ENCODE data around the gene ZNF165. TPM values are rescaled to one million over a fixed set of nuclear protein-coding genes. Genes with fewer than 3 reads are reported as not detected.
"Not testable (repeated sequence)": the region's sequence is repeated elsewhere in the genome, so short reads cannot be mapped to it uniquely, and the experiment has no call there.

Gene ZNF165
- total RNA-seq, 2 donors from 2014 or later, result 0.48 to 0.59 TPM

DNA sequence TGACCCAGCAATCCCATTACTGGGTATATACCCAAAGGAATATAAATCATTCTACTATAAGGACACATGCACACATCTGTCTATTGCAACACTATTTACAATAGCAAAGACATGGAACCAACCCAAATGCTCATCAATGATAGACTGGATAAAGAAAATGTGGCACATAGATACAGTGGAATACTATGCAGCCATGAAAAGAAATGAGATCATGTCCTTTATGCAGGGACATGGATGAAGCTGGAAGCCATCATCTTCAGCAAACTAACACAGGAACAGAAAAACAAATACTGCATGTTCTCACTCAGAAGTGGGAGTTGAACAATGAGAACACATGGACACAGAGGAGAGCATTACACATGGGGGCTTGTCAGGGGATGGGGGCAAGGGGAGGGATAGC, 22.3 kb downstream of the ZNF165 start:
- DNase-seq (ENCODE audit: low spot score); H3K4me1 Mint-ChIP-seq (ENCODE audit: low read depth in 2 of 2); H3K36me3 Mint-ChIP-seq; H3K9me3 Mint-ChIP-seq; H3K27ac Mint-ChIP-seq; H3K4me3 Mint-ChIP-seq; ATAC-seq: not testable (repeated sequence)
- H3K27me3 Mint-ChIP-seq, result peaks cover 32 to 35% of the 10 kb centered on the region in 2 donors

DNA sequence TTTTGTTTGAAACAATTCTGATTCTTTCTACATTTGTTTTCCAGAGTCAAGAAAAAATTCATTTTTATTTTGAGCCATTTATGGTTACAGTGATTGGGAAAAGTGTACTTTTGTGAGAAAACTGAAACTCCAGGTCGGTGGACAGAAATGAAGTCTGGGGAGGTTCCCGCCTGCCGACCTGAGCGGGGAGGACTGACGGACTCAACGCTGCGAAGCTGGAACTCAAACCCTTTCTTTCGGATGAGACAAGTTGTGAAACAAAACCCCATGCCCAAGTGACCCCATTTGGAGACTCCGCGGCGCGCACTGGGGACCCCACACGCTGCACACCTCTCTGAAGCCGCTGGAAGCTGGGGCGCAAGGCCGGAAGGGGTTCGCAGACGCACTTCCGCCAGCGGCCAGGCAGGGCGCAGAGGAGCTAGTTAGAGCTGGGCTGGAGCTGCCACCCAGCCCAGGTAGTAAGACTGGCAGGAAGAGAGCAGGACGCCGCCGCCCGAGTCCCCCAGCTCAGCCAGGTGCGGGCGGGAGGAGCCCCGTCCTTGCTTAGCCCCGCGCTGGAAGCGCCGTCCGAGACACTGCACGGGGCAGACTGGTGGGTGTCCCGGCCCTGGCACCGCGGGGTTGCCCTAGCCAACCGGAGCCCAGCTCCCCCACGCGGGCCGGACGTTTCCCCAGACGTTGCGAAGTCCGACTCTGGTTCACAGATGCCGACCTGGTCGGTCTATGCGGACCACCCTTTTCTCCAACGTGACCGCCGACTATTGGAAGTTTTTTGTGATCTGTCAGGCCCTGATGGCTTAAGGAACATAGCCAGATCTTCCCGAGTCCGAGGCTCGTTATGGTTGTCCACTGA, 24.2 kb downstream of the ZNF165 start:
- Mint-ChIP-seq H3K4me3 (peak overlapping the region; percentile 85), H3K27ac (peak overlapping the region; percentile 59 to 74), H3K9me3 (peaks cover 5% of the 10 kb centered on the region), H3K27me3 (peaks cover 32 to 37% of the 10 kb centered on the region in 2 donors), H3K36me3 (peaks cover 9% of the 10 kb centered on the region), H3K4me1 (ENCODE audit: low read depth in 2 of 2) (peaks cover 8 to 10% of the 10 kb centered on the region in 2 donors)
- DNase-seq (ENCODE audit: low spot score) (peak; percentile 85), ATAC-seq (peak; percentile 97 to 100)

DNA sequence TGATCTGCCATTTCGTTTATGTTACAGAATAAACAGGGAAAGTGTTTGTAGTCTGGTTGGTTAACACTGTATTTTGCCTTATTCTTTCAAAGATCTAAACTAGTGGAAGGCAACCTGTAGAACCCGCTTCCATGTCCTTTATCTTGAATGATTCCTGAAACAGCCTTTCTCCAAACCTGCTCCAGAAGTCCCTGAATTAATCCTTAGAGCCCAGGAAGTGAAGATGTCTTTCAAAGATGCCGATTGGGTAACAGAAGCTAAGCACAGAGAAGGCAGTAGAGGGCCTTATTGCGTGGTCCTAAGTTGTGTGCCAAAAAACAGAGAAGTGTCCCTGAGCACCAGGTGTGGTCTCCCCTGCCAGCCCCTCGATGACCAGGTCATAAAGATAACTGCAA, 24.9 kb downstream of the ZNF165 start:
- Mint-ChIP-seq H3K4me3 (peak overlapping the region; percentile 85), H3K9me3 (peaks cover 5% of the 10 kb centered on the region)

DNA sequence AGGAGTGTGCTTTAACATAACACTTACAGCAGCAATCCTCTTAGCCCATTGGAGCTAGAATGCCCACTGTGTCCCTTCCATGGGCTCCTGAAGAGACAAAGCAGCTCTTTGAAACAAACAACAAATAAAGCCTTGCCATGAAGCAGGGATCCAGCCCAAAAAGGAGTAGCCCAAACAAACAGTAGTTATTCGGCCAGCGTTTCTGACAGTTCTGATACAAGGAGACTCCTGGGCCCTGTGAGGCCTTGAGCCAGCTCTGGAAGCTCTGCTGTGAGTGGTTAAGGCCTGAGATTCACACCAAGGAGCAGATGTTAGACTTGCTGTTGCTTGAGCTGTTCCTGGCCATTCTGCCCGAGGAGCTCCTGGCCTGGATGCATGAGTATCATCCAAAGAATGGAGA, 27.1 kb downstream of the ZNF165 start:
- H3K27ac Mint-ChIP-seq, result no peak overlapping the region

More for the DNA sequence above, 24.9 kb downstream of the ZNF165 start:
- Mint-ChIP-seq H3K4me1 (ENCODE audit: low read depth in 2 of 2) (peaks cover 8 to 10% of the 10 kb centered on the region in 2 donors), H3K27me3 (peaks cover 28 to 33% of the 10 kb centered on the region in 2 donors), H3K36me3 (peaks cover 4% of the 10 kb centered on the region), H3K27ac (peak overlapping the region; percentile 23 to 74)
- DNase-seq (ENCODE audit: low spot score), result no peak
- no peak for ATAC-seq

DNA sequence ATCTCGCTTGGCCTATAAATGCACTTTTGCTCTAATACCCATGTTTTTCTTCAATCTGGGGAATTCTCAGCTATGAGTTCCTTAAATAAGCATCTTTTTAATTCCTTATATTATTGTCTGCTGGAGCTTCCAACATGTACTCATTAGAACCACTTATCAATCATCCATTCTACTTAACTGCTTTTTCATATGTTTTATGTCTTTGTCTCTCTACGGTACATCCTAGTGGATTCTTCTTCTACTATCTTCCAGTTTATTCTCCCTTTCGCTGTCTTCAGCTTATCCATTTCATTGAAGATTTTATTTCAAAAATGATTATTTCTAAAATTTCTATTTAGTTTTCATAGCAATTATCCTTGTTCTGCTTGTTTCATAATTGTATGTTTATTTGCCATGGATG, 31.6 kb downstream of the ZNF165 start:
- no peak for ATAC-seq
- DNase-seq (ENCODE audit: low spot score), result no peak
- no peaks in the 10 kb centered on the region for H3K4me1 Mint-ChIP-seq (ENCODE audit: low read depth in 2 of 2)
- no peak overlapping the region for H3K4me3 Mint-ChIP-seq
- H3K27me3 Mint-ChIP-seq, result peaks cover 7% of the 10 kb centered on the region in 2 donors
- no peaks in the 10 kb centered on the region for H3K9me3 Mint-ChIP-seq
- H3K27ac Mint-ChIP-seq, result no peak overlapping the region
- peaks cover 16% of the 10 kb centered on the region for H3K36me3 Mint-ChIP-seq

More for the DNA sequence above, 27.1 kb downstream of the ZNF165 start:
- no peak overlapping the region for H3K4me3 Mint-ChIP-seq
- H3K27me3 Mint-ChIP-seq, result peaks cover 10% of the 10 kb centered on the region in 2 donors
- H3K9me3 Mint-ChIP-seq, result peaks cover 4% of the 10 kb centered on the region
- H3K4me1 Mint-ChIP-seq (ENCODE audit: low read depth in 2 of 2), result peaks cover 8 to 10% of the 10 kb centered on the region in 2 donors
- H3K36me3 Mint-ChIP-seq, result no peaks in the 10 kb centered on the region
- no peak for ATAC-seq
- no peak for DNase-seq (ENCODE audit: low spot score)

DNA sequence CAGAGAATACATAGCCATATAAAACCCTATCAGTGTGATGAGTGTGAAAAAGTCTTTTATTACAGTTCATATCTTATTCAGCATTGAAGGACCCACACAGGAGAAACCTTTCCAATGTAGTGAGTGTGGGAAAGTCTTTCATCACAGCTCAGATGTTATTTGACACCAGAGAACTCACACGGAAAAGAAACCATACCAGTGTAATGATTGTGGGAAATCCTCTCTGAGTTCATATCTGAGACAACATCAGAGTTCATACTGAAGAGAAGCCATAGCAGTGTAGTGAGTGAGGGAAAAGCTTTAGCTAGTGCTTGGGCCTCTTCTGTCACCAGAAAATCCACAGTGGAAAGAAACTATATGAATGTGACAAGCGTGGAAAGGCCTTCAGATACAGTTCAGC, 35.4 kb downstream of the ZNF165 start:
- H3K27ac Mint-ChIP-seq, result no peak overlapping the region

DNA sequence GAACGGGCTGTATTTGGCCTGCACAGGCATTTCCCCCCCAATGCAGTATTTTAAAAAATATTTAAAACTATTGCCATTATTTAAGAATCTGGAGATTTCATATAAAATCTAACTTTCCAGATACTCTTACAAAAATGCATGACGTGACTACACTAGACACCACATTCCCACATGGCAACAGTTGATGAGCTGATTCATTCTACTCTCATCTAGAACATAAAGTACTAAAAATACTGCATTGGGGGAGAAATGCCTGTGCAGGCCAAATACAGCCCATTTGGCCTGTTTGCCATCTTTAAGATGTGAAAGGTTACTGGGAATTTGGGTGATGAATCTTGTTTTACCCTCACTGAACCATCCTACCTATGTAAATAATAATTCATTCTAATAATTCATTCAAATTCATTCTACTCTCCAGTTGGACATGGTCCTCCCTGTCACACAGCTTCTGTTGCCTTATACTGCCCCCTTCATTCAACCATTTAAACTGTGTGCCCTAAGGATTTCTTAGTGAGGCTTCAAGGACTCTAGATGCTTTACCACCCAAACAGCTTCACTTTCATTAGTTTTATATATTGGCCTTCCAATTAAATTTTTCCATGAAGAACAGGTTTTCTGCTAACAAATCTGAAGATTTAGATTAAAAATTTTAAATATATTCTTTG, 37.1 kb downstream of the ZNF165 start:
- ATAC-seq (no peak), DNase-seq (ENCODE audit: low spot score) (no peak)
- H3K27ac Mint-ChIP-seq, result no peak overlapping the region
- H3K9me3 Mint-ChIP-seq, result no peaks in the 10 kb centered on the region
- no peaks in the 10 kb centered on the region for H3K27me3 Mint-ChIP-seq
- no peaks in the 10 kb centered on the region for H3K4me1 Mint-ChIP-seq (ENCODE audit: low read depth in 2 of 2)
- no peak overlapping the region for H3K4me3 Mint-ChIP-seq
- peaks cover 31% of the 10 kb centered on the region for H3K36me3 Mint-ChIP-seq

More for the DNA sequence above, 35.4 kb downstream of the ZNF165 start:
- Mint-ChIP-seq H3K4me3 (no peak overlapping the region), H3K9me3 (no peaks in the 10 kb centered on the region), H3K27me3 (no peaks in the 10 kb centered on the region), H3K36me3 (peaks cover 31% of the 10 kb centered on the region), H3K4me1 (ENCODE audit: low read depth in 2 of 2) (no peaks in the 10 kb centered on the region)
- no peak for DNase-seq (ENCODE audit: low spot score)
- ATAC-seq, result no peak

DNA sequence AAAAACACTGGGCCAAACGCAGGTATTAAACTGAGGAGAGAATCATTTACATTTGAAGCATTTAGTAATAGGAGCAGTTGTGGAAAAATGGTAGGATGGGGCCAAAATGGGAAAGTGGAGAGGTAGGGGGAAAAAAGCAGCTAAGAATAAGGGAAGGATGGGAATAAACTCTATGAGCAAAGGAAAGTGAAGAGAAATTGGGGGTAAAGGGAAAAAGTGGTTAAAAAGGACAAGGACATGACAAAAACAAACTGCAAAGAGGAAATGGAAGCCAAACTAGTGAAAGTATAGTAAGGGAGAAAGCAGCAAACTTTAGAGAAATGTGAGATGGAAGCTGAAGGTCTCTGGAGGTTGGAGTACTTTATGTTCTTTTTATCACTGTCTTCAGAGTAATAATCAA, 37.8 kb downstream of the ZNF165 start:
- DNase-seq (ENCODE audit: low spot score), result no peak
- H3K4me3 Mint-ChIP-seq, result no peak overlapping the region
- no peak overlapping the region for H3K27ac Mint-ChIP-seq
- peaks cover 37% of the 10 kb centered on the region for H3K36me3 Mint-ChIP-seq
- H3K4me1 Mint-ChIP-seq (ENCODE audit: low read depth in 2 of 2), result peaks cover under 1 to 1% of the 10 kb centered on the region in 2 donors
- no peaks in the 10 kb centered on the region for H3K9me3 Mint-ChIP-seq
- ATAC-seq, result no peak
- H3K27me3 Mint-ChIP-seq, result no peaks in the 10 kb centered on the region

DNA sequence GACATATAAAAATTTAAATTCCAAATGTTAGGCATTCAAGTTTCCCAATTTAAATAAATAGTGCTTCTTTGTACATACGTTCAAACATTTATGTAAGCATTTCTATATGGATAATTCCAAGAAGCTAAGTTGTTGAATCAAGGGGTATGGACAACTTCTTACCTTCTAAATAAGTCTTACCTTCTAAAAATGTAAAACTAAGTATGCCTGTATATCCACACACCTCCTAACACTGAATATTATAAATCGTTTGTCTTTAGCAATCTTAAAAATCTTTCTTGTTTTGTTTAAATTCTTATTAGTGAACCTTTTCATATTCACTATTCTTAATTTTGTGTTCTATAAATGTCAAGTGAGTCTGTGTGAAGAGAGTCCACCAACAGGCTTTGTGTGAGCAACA, 41.5 kb downstream of the ZNF165 start:
- DNase-seq (ENCODE audit: low spot score) (no peak), ATAC-seq (no peak)
- Mint-ChIP-seq H3K36me3 (peaks cover 24% of the 10 kb centered on the region), H3K4me3 (no peak overlapping the region), H3K9me3 (no peaks in the 10 kb centered on the region), H3K27ac (no peak overlapping the region), H3K27me3 (no peaks in the 10 kb centered on the region), H3K4me1 (ENCODE audit: low read depth in 2 of 2) (peaks cover 25 to 27% of the 10 kb centered on the region in 2 donors)

DNA sequence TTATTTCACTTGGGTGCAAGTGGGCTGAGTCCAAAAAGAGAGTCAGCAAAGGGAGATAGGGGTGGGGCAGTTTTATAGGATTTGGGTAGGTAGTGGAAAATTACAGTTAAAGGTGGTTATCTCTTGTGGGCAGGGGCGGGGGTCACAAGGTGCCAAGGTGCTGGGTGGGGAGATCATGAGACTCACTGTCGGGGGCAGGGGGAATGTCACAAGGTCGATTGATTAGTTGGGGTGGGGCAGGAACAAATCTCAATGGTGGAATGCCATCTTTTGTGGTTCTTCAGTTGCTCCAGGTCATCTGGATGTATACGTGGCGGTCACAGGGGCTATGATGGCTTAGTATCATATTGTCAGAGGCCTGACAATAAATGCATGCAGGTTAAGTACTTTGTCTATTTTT, 41.9 kb downstream of the ZNF165 start:
- not testable (repeated sequence) for ATAC-seq; H3K27me3 Mint-ChIP-seq; H3K9me3 Mint-ChIP-seq; H3K27ac Mint-ChIP-seq; H3K4me3 Mint-ChIP-seq; DNase-seq (ENCODE audit: low spot score)
- Mint-ChIP-seq H3K4me1 (ENCODE audit: low read depth in 2 of 2) (peaks cover 26 to 28% of the 10 kb centered on the region in 2 donors), H3K36me3 (peaks cover 24% of the 10 kb centered on the region)

DNA sequence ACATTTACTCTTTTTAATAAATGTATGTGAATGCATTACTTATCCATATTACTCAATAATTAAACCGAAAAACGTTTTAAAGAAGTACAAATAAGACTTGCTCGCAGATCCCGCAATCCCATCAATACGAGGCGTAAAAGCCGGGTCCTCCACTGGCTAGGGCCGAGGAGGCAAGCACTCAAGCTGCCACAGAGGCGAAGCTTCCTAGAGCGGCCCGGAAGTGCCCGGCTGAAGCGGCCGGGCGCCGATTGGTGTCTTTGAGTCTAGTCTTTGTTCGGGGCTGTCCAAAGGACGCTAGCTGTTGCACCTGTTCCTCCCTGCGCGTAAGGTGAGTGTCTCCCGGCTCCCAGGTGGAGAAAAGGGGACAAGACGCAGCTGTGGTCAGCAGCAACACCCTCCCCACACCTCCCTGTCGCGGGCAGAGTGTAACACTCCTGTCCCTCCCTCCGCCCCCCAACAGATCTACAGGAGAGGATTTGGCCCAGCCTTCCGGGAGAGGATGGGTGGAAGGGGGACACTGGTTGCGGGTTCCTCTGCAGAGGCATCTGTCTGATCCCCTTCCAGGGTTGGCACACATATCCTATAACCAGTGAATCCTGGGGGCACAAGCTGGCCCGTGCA, 44.1 kb downstream of the ZNF165 start, which contains the start of gene ZSCAN16:
Gene ZSCAN16 (plus strand): TSS at position 260 of the 621 bp plus-strand sequence. CDS start 835 bp downstream, outside the sequence.
- ATAC-seq (peak; percentile 98), DNase-seq (ENCODE audit: low spot score) (peak; percentile 85)
- Mint-ChIP-seq H3K4me3 (peak within 1 kb of the TSS; percentile 91), H3K9me3 (no peaks in the 10 kb centered on the region), H3K36me3 (peaks cover 30% of the 10 kb centered on the region), H3K27me3 (no peaks in the 10 kb centered on the region), H3K27ac (peak within 1 kb of the TSS; percentile 75 to 93), H3K4me1 (ENCODE audit: low read depth in 2 of 2) (peaks cover 35 to 46% of the 10 kb centered on the region in 2 donors)

DNA sequence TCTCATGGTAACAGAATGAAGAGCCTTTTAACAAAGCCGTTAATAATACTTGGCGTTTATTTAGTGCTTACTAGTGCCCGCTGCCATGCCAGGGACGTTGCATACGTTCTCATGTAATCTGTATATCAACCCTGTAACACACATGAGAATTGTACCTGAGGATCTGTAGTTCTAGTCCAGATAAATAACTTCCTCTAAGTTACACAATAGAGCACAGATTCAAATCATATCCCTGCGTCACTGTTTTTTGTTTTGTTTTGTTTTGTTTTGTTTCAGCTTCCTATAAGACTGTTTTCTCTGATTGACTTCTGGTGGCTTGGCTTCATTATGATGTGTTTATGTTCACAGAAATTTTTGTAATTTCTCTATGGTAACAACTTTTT, 44.6 kb downstream of the ZNF165 start:
- Mint-ChIP-seq H3K4me1 (ENCODE audit: low read depth in 2 of 2) (peaks cover 37 to 47% of the 10 kb centered on the region in 2 donors), H3K36me3 (peaks cover 33% of the 10 kb centered on the region)
- ATAC-seq, result peak in 1 of 2 donors; percentile 25

DNA sequence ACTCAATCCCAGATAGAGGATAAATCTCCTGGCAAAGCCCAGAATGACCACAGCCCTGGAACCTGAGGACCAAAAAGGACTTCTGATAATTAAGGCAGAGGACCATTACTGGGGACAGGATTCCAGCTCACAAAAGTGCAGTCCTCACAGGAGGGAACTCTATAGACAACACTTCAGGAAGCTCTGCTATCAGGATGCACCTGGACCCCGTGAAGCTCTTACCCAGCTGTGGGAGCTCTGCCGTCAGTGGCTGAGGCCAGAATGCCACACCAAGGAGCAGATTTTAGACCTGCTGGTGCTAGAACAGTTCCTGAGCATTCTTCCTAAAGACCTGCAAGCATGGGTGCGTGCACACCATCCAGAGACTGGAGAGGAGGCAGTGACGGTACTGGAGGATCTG, 45.0 kb downstream of the ZNF165 start:
- Mint-ChIP-seq H3K36me3 (peaks cover 30% of the 10 kb centered on the region), H3K27me3 (no peaks in the 10 kb centered on the region), H3K27ac (peak overlapping the region; percentile 75 to 93), H3K4me3 (peak overlapping the region; percentile 91), H3K9me3 (no peaks in the 10 kb centered on the region), H3K4me1 (ENCODE audit: low read depth in 2 of 2) (peaks cover 37 to 48% of the 10 kb centered on the region in 2 donors)
- no peak for DNase-seq (ENCODE audit: low spot score)
- no peak for ATAC-seq

More for the DNA sequence above, 44.6 kb downstream of the ZNF165 start:
- peak overlapping the region; percentile 75 to 93 for H3K27ac Mint-ChIP-seq
- H3K4me3 Mint-ChIP-seq, result peak overlapping the region; percentile 91
- H3K9me3 Mint-ChIP-seq, result no peaks in the 10 kb centered on the region
- DNase-seq (ENCODE audit: low spot score), result no peak
- H3K27me3 Mint-ChIP-seq, result no peaks in the 10 kb centered on the region

All from natural killer cell treated with Interleukin-12 subunit alpha and Interleukin-12 subunit beta and Interleukin-15 and Interleukin-18, amount 100 ng/mL, for 72 hours (primary cell).